ENCODE data around the gene PGAP3.

PGAP3 gene

GRCh38 chr17:39694593-39694992, 6.7 kb upstream of the PGAP3 start:
- no peak for DNase-seq

- no peak for DNase-seq
Observed at GRCh38 chr17:39688945-39689344, 1.1 kb upstream of the PGAP3 start.

- no peak for DNase-seq
Observed at GRCh38 chr17:39688475-39688835, 598 bp upstream of the PGAP3 start.

GRCh38 chr17:39687101-39687545, 734 bp downstream of the PGAP3 start:
- DNase-seq, result no peak

- DNase-seq, result no peak
Observed at GRCh38 chr17:39684369-39685192, 3.3 kb downstream of the PGAP3 start.

- DNase-seq, result no peak
Observed at GRCh38 chr17:39683295-39683939, 4.4 kb downstream of the PGAP3 start.

GRCh38 chr17:39679521-39680192, 8.2 kb downstream of the PGAP3 start:
- no peak for DNase-seq

- no peak for DNase-seq
Observed at GRCh38 chr17:39678340-39679116, 9.3 kb downstream of the PGAP3 start.

- no peak for DNase-seq
Observed at GRCh38 chr17:39677542-39678339, 10.1 kb downstream of the PGAP3 start.

- no peak for DNase-seq
Observed at GRCh38 chr17:39677072-39677471, 10.8 kb downstream of the PGAP3 start.

- DNase-seq, result peak; percentile 12
Observed at GRCh38 chr17:39676198-39676819, 11.5 kb downstream of the PGAP3 start.

- DNase-seq, result no peak
Observed at GRCh38 chr17:39675390-39676082, 12.3 kb downstream of the PGAP3 start.

GRCh38 chr17:39674702-39675389, 13.0 kb downstream of the PGAP3 start:
- no peak for DNase-seq

- DNase-seq, result no peak
Observed at GRCh38 chr17:39674179-39674578, 13.7 kb downstream of the PGAP3 start.

- DNase-seq, result no peak
Observed at GRCh38 chr17:39673335-39674081, 14.3 kb downstream of the PGAP3 start.

GRCh38 chr17:39672522-39673334, 15.1 kb downstream of the PGAP3 start:
- DNase-seq, result no peak

- no peak for DNase-seq
Observed at GRCh38 chr17:39671651-39672521, 16.0 kb downstream of the PGAP3 start.

- no peak for DNase-seq
Observed at GRCh38 chr17:39670746-39671145, 17.1 kb downstream of the PGAP3 start.
